ENCODE measurements around the gene KRT33B.

- TF ChIP-seq, protein P1, sequence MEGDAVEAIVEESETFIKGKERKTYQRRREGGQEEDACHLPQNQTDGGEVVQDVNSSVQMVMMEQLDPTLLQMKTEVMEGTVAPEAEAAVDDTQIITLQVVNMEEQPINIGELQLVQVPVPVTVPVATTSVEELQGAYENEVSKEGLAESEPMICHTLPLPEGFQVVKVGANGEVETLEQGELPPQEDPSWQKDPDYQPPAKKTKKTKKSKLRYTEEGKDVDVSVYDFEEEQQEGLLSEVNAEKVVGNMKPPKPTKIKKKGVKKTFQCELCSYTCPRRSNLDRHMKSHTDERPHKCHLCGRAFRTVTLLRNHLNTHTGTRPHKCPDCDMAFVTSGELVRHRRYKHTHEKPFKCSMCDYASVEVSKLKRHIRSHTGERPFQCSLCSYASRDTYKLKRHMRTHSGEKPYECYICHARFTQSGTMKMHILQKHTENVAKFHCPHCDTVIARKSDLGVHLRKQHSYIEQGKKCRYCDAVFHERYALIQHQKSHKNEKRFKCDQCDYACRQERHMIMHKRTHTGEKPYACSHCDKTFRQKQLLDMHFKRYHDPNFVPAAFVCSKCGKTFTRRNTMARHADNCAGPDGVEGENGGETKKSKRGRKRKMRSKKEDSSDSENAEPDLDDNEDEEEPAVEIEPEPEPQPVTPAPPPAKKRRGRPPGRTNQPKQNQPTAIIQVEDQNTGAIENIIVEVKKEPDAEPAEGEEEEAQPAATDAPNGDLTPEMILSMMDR (IDR thresholded peaks at IDR 0.05): no peak
- TF ChIP-seq POLR2A (IDR thresholded peaks at IDR 0.05; ENCODE audit: low read depth): no peak
- TF ChIP-seq POLR2AphosphoS5 (IDR thresholded peaks at IDR 0.05): no peak
These were observed 3.5 kb downstream of the KRT33B start for GRCh38 chr17:41366070-41366469.

All from esophagus muscularis mucosa (tissue), 3 donors.